NCI-H226 (cell line): ENCODE results near the gene BCAS1.

ENCODE experiments used
- DNase-seq: peaks from one replicate; pipeline ENCODE4 v3.0.0-alpha.2; 2015

Gene BCAS1, protein sequence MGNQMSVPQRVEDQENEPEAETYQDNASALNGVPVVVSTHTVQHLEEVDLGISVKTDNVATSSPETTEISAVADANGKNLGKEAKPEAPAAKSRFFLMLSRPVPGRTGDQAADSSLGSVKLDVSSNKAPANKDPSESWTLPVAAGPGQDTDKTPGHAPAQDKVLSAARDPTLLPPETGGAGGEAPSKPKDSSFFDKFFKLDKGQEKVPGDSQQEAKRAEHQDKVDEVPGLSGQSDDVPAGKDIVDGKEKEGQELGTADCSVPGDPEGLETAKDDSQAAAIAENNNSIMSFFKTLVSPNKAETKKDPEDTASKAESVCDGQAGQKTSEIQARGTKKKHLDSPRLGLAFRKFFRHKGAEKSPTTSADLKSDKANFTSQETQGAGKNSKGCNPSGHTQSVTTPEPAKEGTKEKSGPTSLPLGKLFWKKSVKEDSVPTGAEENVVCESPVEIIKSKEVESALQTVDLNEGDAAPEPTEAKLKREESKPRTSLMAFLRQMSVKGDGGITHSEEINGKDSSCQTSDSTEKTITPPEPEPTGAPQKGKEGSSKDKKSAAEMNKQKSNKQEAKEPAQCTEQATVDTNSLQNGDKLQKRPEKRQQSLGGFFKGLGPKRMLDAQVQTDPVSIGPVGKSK

DNA sequence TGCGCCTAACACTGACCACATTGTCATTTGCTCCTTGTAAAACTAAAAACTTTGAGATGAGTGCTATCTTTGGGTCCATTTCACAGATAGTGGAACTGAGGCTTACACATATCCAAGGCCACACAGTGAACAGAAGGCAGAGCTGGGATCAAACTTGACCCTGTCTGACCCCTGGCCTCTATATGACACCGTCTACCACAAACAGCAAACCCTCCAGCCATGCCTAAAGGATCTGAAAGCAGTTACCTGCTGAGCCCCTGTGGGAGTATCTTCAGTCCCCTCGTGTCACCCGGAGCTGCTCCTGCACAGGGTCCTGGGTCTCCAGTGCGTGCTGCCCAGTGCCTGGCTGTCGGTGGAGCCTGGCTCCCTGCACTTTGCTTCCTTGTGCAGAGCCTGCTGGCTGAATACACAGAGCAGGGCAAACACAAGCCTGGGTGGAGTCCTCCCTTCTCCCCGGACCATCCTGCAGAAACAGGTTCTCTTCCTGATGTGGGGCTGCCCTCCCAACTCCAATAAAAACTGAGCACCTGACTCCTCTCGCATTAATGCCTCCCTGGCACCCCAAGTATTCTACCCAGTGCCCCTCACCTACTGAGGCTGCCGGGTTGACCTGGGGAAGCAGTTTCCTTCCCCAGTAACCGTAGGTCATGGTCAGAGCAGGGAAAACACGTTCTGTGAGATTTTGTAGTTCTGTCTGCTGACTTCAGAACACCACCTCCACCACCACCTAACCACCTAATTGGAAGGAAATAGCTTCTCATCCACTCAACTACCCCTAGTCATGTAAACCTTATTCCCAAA, at the start of gene BCAS1:
BCAS1 (minus strand) TSS at position 408 of the 801 bp plus-strand sequence. CDS start 11,876 bp downstream, outside the sequence.
- DNase-seq = no peak

DNA sequence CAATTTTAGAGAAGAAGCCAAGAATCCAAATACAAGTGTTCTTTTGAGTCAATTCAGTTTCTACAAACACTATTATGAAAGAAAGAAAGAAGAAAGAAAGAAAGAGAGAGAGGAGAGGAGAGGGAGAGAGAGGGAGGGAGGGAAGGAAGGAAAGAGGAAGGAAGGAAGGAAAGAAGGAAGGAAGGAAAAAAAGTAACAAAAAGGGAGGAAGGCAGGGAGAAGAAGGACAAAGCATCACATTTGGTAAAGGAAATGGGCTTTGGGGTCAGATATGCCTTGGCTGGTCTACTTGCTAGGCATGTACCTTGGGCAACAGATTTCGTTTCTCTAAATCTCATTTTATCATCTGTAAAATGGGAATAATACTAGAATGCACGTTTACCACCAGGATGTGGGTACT, 49.4 kb upstream of the BCAS1 start:
- DNase-seq = no peak

DNA sequence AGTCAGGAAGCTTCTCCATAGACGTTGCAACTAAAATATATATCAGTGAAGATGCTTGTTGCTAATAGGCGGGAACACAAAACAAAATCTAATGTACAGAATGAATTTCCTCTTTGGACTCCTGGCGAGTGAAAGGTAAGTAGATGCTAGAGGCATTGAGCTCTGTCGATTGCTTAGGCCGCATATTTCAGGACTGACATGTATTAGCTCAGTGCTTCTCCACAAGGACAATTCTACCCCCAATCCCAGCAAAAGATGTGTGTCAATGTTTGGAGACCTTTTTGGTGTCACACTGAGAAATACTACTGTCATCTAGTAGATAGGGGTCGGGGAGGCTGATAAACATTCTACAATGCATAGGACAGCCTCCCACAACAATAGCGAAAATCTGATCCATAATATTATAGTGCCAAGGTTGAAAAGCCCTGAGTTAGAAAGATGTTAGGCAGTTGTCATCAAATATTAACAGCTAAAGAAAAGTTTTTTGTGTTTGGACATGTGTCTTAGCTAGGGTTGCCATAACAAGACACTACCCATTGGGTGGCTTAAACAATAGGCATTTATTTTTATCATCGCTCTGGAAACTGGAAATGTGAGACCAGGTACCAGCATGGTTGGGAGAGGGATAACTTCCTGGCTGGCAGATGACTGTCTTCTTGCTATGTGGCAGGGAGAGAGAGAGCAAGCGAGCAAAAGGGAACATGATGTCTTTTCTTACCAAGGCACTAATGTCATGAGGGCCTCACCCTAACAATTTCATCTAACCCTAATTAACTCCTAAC, 48.0 kb upstream of the BCAS1 start:
- no peak for DNase-seq

DNA sequence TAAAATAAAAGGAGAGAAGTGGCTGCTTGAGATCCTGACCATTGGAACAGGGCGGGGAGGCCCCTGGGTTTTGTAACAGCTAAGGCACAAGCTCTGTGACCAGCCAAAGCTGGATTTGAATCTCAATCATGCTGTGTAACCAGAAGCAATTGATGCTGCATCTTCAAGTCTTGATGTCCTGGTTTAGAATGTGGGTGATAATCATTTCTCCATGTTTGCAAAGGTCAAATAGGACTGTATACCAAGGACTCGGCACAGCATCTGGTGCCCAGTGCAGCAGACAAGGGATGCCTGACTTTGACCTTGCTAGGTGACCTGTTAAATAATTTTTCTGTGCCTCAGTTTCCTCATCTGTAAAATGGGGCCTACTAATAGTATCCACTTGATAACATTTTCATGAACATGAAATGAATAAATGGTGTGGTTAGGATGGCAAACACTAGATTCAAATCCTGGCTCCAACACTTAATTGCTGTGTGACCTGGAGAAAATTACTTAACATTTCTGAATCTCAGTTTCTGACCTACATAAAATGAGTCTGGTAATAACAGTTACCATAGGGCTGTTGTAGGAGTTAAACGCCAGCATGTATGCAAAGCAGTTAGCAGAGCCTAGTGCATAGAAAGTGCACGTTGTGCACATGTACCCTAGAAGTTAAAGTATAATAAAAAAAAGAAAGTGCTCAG, 46.3 kb upstream of the BCAS1 start:
- no peak for DNase-seq

DNA sequence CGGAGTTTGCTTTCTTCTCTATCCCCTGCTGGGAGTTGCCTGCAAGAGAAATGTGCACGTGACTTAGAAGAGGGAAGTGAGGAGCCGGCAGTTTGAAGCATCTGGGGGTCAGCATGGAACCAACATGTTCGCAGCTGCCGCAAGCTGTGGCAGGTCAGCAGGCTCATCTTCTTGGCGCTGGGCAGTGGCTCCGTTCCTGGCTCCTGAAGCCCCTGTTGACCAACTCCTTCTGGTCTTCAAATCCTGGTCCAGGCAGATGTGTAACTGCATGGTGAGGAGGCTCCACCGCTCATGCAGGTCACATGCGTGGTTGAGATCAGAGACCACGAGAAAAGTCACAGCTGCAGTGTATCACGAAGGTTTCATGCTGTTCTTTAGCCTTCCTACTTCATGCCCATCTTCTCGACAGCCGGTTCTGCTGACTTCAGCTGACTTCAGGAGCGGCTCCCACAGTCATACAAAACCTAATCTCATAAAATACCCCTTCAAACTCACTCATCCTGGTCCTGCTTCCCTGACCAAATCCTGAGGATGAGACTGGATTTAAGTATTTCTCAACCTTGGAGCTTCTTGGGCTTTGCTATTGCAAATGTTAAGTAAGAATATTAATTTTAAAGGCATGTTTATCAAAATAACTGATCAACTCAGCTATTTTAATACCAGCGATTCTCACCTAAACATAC, 44.9 kb upstream of the BCAS1 start:
- DNase-seq = no peak

DNA sequence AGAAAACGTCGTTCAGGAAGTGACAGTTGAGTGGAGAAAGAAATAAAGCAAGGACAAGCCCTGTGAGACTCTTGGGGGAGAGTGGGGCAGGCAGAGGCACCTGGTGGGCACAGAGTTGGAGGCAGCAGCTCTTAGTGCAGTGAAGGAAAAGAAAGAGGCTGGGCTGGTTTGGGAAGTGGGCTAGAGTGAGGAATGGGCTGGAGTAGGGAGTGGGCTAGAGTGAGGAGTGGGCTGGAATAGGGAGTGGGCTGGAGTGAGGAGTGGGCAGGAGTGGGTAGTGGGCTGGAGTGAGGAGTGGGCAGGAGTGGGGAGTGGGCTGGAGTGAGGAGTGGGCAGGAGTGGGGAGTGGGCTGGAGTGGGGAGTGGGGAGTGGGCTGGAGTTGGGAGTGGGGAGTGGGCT, 43.7 kb upstream of the BCAS1 start:
- DNase-seq = no peak

DNA sequence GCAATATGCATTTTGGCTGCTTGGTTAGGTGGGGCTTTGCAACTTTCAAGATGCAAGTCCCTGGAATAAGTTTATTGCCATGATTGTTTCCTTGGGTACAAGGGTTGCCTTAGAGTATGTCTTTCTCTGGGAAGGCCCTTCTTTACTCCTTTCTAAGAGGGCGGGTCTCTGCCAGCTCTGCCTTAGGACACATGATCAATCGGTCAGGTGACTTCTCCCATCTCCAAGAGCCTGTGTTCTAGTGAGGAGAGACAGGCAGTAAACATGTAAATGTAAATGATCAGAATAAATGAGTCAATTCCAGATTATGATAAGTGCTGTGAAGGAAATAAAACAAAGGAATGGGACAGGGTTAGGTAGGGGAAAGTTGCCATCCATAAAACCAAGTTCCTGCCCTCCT, 43.2 kb upstream of the BCAS1 start:
- DNase-seq = no peak

DNA sequence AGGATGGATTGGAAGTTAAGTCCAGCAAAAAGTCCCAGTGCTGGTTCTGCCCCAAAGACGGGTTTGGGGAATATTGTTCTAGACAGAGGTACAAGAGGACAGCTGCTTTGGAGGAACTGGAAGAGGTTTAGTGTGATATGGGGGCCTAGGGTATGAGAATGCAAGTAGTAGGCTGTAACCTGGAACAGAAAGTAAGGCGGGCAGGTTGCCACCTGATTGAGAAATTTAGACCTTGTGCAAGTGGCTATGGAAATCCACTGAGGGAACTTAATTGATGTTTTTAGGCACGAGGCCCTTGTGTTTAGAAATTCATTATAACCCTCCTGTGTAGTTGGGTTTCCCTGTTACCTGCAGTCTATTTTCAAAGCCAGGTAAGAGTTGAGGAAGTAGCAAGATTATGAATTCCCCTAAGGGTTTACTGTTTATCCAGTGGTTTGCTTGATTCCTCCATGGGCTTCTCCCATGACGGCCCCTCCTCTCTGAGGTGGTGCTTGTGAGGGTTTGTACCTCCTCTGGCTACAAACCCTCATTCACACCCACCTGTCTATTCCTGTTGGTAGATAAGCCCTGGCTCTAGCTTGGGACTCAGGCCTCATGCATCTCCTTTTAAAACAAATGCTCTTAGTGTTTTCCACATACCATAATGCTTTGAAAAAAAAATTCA, 42.0 kb upstream of the BCAS1 start:
- no peak for DNase-seq

DNA sequence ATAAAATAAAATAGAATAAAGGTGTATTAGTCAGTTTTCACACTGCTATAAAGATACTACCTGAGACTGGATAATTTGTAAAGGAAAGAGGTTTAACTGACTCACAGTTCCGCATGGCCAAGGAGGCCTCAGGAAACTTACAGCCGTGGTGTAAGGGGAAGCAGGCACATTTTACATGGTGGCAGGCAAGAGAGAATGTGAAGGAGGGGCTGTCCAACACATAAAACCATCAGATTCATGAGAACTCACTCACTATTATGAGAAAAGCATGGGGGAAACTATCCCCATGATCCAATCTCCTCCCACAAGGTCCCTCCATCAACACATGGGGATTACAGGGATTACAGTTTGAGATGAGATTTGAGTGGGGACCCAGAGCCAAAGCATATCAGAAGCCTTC, 41.1 kb upstream of the BCAS1 start:
- no peak for DNase-seq

DNA sequence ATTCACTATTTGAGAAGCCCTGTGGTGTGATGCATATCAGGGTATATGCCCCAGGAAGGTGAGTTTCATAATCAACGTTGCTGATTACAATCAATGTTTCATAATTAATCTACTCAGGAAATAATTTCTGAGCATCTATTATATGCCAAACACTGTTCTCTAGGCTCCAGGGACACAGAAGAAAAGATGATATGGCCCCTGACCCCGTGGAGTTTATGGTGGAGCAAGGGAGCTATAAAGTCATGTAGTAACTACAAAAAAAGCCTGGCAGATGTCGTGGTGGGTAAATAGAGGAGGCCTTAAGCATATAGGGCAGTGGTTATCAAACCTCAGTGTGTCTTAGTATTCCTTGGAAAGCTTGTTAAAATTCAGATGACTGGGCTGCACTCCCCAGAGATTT, 40.1 kb upstream of the BCAS1 start:
- no peak for DNase-seq

DNA sequence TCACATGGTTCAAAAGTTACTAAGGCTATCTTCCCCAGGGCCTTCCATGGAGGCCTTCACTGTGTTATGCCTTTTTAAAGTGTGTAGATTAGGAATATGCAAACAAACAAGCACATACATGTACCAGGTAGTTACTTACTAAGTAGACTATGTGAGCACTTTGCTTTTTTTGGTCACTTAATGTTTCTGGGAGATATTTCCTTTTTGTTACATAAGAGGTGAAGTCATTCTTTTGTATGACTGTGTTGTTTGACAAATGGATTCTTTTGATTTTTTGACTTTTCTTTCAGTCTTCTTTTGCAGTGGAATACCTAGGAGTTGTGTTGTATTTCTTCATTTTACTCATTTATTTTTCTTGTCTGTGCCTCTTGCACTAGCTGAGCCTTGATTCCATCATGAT, 39.6 kb upstream of the BCAS1 start:
- no peak for DNase-seq

DNA sequence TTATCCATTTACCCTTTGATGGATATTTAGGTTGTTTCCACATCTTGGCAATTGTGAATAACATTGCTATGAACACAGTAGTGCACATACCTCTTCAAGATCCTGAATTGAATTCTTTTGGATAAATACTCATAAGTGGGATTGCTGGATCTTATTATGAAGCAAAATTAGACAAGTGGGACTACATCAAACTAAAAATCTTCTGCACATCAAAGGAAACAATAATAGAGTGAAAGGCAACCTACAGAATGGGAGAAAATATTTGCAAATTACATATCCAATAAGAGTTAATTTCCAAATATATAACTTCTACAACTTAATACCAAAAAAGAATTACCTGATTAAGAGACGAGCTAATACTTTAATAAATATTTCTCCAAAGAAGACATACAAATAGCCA, 38.4 kb upstream of the BCAS1 start:
- DNase-seq = no peak

DNA sequence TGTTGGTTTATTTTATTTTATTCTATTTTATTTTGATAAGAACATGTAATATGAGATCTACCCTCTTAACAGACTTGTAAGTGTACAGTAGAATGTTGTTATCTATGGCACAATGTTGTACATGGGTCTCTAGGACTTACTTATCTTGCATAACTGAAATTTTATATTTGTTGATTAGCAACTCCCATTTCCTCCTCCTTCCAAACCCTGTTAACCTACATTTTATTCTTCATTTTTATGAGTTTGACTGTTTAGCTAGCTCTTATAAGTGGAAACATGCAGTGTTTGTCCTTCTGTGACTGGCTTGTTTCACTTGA, 37.9 kb upstream of the BCAS1 start:
- DNase-seq = peak; percentile 57

DNA sequence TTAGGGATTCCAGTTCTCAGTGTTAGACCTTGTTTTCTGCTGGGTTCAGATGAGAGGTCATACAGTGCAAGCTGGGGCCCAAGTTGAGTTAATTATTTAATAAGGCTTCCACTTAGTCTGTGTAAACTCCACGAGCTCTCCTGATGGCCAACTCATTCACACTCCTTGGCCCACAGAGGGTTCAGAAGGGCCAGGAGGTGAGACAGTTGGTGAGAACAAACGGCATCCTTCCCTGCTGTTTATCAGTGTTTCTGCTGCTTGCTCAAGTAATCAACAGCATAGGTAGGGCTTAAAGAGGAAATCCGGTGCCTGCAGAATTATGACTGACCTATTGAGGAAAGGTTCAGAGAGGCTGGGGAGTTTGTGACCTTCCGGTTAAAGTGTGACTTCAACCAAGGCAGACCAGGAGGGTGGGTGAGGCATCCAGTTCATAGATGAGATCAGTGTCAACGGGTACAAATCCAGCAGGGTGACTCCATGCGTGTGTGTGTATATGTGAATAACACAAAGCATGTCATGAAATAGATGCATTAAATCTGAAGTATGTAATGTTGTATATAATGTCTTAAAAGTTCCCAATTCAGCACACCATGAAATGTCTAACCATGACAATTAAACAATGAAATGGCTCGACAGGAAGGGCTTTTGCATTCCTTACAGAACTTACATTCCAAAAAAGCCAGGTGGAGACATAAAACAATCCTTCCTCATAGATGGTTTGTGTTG, 37.4 kb upstream of the BCAS1 start:
- no peak for DNase-seq

DNA sequence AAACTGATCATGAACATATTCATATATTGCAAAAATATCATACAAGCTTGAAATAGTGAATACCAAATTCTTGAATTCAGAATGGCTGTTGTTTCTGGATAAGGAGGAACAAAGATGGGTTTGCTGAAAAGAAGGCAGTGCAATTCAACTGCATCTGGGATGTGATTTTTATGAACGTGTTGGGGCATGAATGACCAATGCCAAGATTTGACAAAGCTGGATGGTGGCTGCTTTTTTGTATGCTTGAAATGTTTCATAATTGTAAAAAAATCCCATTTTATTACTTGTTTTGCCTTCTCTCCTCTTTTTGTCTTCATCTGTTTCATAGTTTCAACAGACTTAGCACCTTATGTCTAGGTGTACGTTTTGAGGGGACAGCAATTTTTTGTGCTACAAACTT, 36.8 kb upstream of the BCAS1 start:
- DNase-seq = no peak

DNA sequence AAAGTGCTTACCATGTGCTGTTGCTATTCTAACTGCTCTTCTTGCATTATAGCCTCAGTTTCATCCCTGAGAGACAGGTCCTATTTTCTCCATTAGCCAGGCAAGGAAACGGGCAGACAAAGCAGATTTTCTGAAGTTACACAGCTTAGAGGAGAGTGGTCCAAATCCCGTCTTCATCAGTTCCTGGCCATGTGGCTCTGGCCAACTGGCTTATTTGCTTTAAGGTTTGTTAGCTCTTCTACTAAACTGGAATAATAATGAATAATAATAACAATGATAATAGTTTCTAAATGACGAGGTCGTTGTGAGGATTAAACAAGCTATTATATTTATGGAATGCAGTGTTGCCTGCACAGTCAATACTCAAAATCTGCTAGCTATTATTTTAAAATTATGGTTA, 35.8 kb upstream of the BCAS1 start:
- DNase-seq = no peak

DNA sequence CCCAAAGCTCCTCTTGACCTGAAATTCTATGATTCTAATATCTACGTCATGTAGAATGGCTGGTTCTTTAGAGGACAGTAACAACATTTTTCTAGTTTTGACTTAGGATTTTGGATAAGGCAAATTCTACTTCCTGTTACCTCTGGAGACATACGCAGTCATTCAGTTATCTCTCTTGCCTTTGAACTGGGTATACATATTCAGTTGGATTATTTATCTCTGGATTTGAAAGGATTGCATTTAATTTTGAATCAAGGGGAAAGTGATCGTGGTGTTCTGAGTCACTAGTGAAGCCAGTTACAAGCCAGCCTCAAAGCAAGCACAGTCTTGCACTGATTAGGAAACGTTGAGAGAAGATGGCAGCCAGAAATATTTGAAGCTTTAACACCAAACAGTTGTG, 35.3 kb upstream of the BCAS1 start:
- no peak for DNase-seq

DNA sequence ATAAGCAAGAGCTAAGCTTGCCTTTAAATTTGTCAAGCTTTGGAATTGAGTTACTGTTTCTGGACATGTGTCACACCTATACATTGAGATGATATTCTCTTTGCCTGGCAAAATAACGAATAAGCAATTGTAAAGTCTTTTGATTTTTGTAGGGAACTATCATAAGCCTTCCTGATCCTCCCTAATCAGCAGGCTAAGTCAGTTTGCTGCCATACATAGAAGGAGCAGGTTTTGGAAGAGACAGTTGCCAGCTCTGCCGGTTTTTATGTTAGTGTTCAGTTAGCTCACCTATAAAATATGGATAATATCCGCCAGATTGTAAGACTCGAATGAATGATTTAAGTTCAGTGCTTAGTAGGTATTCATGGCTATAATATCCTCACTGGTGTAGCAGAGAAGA, 34.4 kb upstream of the BCAS1 start:
- no peak for DNase-seq

DNA sequence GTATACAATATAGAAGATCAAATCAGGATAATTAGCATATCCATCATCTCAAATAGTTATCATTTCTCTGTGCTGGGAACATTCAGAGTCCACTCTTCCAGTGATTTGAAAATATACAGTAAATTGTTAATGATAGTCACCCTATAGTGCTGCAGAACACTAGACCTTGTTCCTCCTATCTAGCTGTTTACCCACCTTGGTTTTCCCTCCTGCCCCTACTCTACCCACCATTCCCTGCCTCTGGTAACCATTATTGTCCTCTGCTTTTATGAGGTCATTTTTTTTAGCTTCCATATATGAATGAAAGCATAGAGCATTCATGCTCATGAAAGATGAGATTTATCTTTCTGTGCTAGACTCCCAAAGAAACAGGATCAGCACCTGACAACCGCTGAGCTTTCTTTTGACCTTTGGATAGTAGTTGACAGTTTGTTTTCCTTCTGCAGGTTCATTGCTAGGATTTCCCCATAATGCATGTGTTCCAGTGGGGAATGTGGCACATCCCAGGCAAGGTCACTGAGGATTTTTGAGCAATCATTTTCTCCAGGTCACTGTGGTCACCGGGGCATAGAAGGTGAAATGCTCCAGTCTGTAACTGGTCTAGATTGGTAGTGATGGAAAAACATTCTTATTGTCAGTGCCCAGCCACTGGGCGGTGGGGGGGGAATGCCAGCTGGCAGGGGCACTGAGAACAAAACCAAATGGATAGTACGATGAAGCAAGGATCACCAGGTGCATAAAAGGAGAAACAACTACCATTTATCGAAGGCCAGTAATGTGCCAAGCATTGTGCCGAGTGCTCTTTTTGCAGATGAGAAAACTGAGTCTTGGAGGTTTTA, 33.6 kb upstream of the BCAS1 start:
- no peak for DNase-seq
